ENCODE data around the gene NRSN1.

Gene NRSN1

GRCh38 chr6:24148154-24148570 lies 22.1 kb downstream of the NRSN1 start:
- H3K27ac ChIP-seq (ENCODE audit: low read depth, low read length), result no peak overlapping the region
- H3F3A ChIP-seq (ENCODE audit: control insufficient read depth, insufficient read depth), result no peaks in the 10 kb centered on the region
- H4K20me1 ChIP-seq (ENCODE audit: control insufficient read depth, insufficient read depth, low read depth, low read length), result no peaks in the 10 kb centered on the region
- no peaks in the 10 kb centered on the region for H3K79me2 ChIP-seq (ENCODE audit: control insufficient read depth, low read length)
- H3K4me2 ChIP-seq (ENCODE audit: low read length), result no peak overlapping the region
- H3K4me1 ChIP-seq (ENCODE audit: control insufficient read depth, low read length), result no peaks in the 10 kb centered on the region
- no peak overlapping the region for H3K4me3 ChIP-seq (ENCODE audit: low read length)
- no peaks in the 10 kb centered on the region for H3K9me3 ChIP-seq (ENCODE audit: control insufficient read depth, insufficient read depth, low read length)
- H3K36me3 ChIP-seq (ENCODE audit: control insufficient read depth, low read length), result no peaks in the 10 kb centered on the region
- no peaks in the 10 kb centered on the region for H3K27me3 ChIP-seq (ENCODE audit: control insufficient read depth, low read length)
- TF ChIP-seq EZH2phosphoT487 (IDR thresholded peaks at IDR 0.05; ENCODE audit: borderline replicate concordance, low read length), result no peak
- TF ChIP-seq, protein P1, sequence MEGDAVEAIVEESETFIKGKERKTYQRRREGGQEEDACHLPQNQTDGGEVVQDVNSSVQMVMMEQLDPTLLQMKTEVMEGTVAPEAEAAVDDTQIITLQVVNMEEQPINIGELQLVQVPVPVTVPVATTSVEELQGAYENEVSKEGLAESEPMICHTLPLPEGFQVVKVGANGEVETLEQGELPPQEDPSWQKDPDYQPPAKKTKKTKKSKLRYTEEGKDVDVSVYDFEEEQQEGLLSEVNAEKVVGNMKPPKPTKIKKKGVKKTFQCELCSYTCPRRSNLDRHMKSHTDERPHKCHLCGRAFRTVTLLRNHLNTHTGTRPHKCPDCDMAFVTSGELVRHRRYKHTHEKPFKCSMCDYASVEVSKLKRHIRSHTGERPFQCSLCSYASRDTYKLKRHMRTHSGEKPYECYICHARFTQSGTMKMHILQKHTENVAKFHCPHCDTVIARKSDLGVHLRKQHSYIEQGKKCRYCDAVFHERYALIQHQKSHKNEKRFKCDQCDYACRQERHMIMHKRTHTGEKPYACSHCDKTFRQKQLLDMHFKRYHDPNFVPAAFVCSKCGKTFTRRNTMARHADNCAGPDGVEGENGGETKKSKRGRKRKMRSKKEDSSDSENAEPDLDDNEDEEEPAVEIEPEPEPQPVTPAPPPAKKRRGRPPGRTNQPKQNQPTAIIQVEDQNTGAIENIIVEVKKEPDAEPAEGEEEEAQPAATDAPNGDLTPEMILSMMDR (IDR thresholded peaks at IDR 0.05; ENCODE audit: low read depth, low read length, poor library complexity, severe bottlenecking), result no peak
- no peaks in the 10 kb centered on the region for H3K9me2 ChIP-seq (replicated peaks; ENCODE audit: control insufficient read depth, low read length)

GRCh38 chr6:24148684-24149083 lies 22.7 kb downstream of the NRSN1 start:
- no peak overlapping the region for H3K27ac ChIP-seq (ENCODE audit: low read depth, low read length)
- H3F3A ChIP-seq (ENCODE audit: control insufficient read depth, insufficient read depth), result no peaks in the 10 kb centered on the region
- H3K9me2 ChIP-seq (replicated peaks; ENCODE audit: control insufficient read depth, low read length), result no peaks in the 10 kb centered on the region

DNA sequence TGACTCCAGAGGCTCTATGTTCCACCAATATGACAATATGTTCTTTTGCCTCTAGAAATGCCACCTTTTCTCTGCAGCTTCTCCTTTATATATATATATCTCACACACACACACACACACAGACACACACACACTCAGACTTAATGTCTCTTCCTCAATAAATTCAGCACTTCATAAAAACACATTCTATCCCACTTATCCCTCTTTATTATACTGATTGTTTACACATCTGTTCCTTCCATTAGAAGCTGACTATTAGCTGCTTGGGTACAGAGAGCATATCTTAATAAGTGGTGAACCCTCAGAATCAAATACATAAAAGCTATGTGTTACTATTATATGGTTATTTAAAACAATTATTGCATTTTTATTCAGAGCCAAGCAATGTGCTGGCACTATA lies 23.3 kb downstream of the NRSN1 start:
- H3K9me3 ChIP-seq (ENCODE audit: control insufficient read depth, insufficient read depth, low read length), result no peaks in the 10 kb centered on the region
- no peak overlapping the region for H3K27ac ChIP-seq (ENCODE audit: low read depth, low read length)
- no peaks in the 10 kb centered on the region for H3K27me3 ChIP-seq (ENCODE audit: control insufficient read depth, low read length)
- no peak for TF ChIP-seq EZH2phosphoT487 (IDR thresholded peaks at IDR 0.05; ENCODE audit: borderline replicate concordance, low read length)
- TF ChIP-seq, protein P1 (IDR thresholded peaks at IDR 0.05; ENCODE audit: low read depth, low read length, poor library complexity, severe bottlenecking), result no peak
- H3K36me3 ChIP-seq (ENCODE audit: control insufficient read depth, low read length), result no peaks in the 10 kb centered on the region
- no peaks in the 10 kb centered on the region for H4K20me1 ChIP-seq (ENCODE audit: control insufficient read depth, insufficient read depth, low read depth, low read length)
- no peak overlapping the region for H3K4me3 ChIP-seq (ENCODE audit: low read length)
- H3F3A ChIP-seq (ENCODE audit: control insufficient read depth, insufficient read depth), result no peaks in the 10 kb centered on the region
- H3K4me2 ChIP-seq (ENCODE audit: low read length), result no peak overlapping the region
- no peaks in the 10 kb centered on the region for H3K9me2 ChIP-seq (replicated peaks; ENCODE audit: control insufficient read depth, low read length)
- H3K79me2 ChIP-seq (ENCODE audit: control insufficient read depth, low read length), result no peaks in the 10 kb centered on the region
- no peaks in the 10 kb centered on the region for H3K4me1 ChIP-seq (ENCODE audit: control insufficient read depth, low read length)

More at GRCh38 chr6:24148684-24149083, 22.7 kb downstream of the NRSN1 start:
- no peaks in the 10 kb centered on the region for H3K4me1 ChIP-seq (ENCODE audit: control insufficient read depth, low read length)
- no peaks in the 10 kb centered on the region for H3K79me2 ChIP-seq (ENCODE audit: control insufficient read depth, low read length)
- H3K4me3 ChIP-seq (ENCODE audit: low read length), result no peak overlapping the region
- H4K20me1 ChIP-seq (ENCODE audit: control insufficient read depth, insufficient read depth, low read depth, low read length), result no peaks in the 10 kb centered on the region
- no peak for TF ChIP-seq EZH2phosphoT487 (IDR thresholded peaks at IDR 0.05; ENCODE audit: borderline replicate concordance, low read length)
- TF ChIP-seq, protein P1 (IDR thresholded peaks at IDR 0.05; ENCODE audit: low read depth, low read length, poor library complexity, severe bottlenecking), result no peak
- no peaks in the 10 kb centered on the region for H3K36me3 ChIP-seq (ENCODE audit: control insufficient read depth, low read length)
- no peaks in the 10 kb centered on the region for H3K27me3 ChIP-seq (ENCODE audit: control insufficient read depth, low read length)
- no peak overlapping the region for H3K4me2 ChIP-seq (ENCODE audit: low read length)
- H3K9me3 ChIP-seq (ENCODE audit: control insufficient read depth, insufficient read depth, low read length), result no peaks in the 10 kb centered on the region
